ENCODE data around the gene HOXD9. TPM values are rescaled to one million over a fixed set of nuclear protein-coding genes. Genes with fewer than 3 reads are reported as not detected.

The HOXD9 gene
- polyA plus RNA-seq, 1 experiment: not detected

GRCh38 chr2:176122052-176122682 is 352 bp upstream of the HOXD9 start:
- ChIA-PET POLR2A (no interaction called here), CTCF (interaction anchor here (1.3 to 3.1 kb wide), 2 partner anchors 529 to 692 kb away, joined by 3 to 17 read pairs; no protein-coding TSS in a partner anchor)
- no peak overlapping the region for H3K4me3 ChIP-seq (ENCODE audit: low read depth, low read length)
- H3K9me3 ChIP-seq (ENCODE audit: control insufficient read depth, insufficient read depth, low read length): peaks cover 11% of the 10 kb centered on the region
- TF ChIP-seq, protein P1, sequence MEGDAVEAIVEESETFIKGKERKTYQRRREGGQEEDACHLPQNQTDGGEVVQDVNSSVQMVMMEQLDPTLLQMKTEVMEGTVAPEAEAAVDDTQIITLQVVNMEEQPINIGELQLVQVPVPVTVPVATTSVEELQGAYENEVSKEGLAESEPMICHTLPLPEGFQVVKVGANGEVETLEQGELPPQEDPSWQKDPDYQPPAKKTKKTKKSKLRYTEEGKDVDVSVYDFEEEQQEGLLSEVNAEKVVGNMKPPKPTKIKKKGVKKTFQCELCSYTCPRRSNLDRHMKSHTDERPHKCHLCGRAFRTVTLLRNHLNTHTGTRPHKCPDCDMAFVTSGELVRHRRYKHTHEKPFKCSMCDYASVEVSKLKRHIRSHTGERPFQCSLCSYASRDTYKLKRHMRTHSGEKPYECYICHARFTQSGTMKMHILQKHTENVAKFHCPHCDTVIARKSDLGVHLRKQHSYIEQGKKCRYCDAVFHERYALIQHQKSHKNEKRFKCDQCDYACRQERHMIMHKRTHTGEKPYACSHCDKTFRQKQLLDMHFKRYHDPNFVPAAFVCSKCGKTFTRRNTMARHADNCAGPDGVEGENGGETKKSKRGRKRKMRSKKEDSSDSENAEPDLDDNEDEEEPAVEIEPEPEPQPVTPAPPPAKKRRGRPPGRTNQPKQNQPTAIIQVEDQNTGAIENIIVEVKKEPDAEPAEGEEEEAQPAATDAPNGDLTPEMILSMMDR (IDR thresholded peaks at IDR 0.05; ENCODE audit: low read depth, low read length): no peak
- no peak for DNase-seq (ENCODE audit: low read depth, low spot score)
- H3K27me3 ChIP-seq (ENCODE audit: control insufficient read depth, insufficient read depth, low read length): peaks cover 92% of the 10 kb centered on the region
- H3K27ac ChIP-seq (ENCODE audit: low read depth, low read length): no peak overlapping the region

DNA sequence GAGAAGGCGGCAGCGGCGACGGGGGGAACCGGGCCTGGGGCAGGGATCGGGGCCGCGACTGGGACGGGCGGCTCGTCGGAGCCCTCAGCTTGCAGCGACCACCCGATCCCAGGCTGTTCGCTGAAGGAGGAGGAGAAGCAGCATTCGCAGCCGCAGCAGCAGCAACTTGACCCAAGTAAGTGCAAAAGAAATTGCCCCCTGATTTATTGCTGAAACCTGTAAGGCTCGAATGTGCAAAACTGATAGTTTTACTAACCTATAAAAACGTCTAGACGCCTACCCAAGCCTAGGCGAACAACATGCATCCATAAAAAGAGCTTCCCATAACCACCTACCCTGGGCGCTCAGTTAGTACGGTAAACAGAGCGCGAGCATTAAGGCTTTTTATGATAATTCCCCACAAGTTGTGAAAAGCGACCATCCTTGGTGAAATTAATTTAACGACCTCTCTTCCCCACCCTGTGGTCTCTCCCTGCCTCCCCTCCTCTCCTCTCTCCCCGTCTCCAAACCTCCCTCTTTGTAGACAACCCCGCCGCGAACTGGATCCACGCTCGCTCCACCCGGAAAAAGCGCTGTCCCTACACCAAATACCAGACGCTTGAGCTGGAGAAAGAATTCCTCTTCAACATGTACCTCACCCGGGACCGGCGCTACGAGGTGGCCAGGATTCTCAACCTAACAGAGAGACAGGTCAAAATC is 1.0 kb downstream of the HOXD9 start:
- no peak for DNase-seq (ENCODE audit: low read depth, low spot score)
- Histone ChIP-seq H3K27me3 (ENCODE audit: control insufficient read depth, insufficient read depth, low read length) (peaks cover 91% of the 10 kb centered on the region), H3K9me3 (ENCODE audit: control insufficient read depth, insufficient read depth, low read length) (peaks cover 6% of the 10 kb centered on the region), H3K4me3 (ENCODE audit: low read depth, low read length) (no peak overlapping the region), H3K27ac (ENCODE audit: low read depth, low read length) (no peak overlapping the region)
- TF ChIP-seq, protein P1 (IDR thresholded peaks at IDR 0.05; ENCODE audit: low read depth, low read length): no peak
- CTCF ChIA-PET: interaction anchor here (1.3 to 6.3 kb wide), 3 partner anchors 332 to 529 kb away, joined by 3 to 184 read pairs (median 6); no protein-coding TSS in a partner anchor
- POLR2A ChIA-PET: no interaction called here

- POLR2A ChIA-PET: no interaction called here
Measured at GRCh38 chr2:176124110-176124946, 1.8 kb downstream of the HOXD9 start.

GRCh38 chr2:176124947-176125771 is 2.6 kb downstream of the HOXD9 start:
- ChIA-PET CTCF (interaction anchor here (0.6 to 6.3 kb wide), 6 partner anchors 330 to 1023 kb away, joined by 8 to 184 read pairs (median 63); no protein-coding TSS in a partner anchor), POLR2A (interaction anchor here (0.7 kb wide), 1 partner anchor 327 kb away, joined by 10 read pairs; no protein-coding TSS in a partner anchor)
- Histone ChIP-seq H3K4me3 (ENCODE audit: low read depth, low read length) (no peak overlapping the region), H3K27ac (ENCODE audit: low read depth, low read length) (no peak overlapping the region), H3K27me3 (ENCODE audit: control insufficient read depth, insufficient read depth, low read length) (peaks cover 86% of the 10 kb centered on the region), H3K9me3 (ENCODE audit: control insufficient read depth, insufficient read depth, low read length) (peaks cover 10% of the 10 kb centered on the region)
- DNase-seq (ENCODE audit: low read depth, low spot score): no peak
- TF ChIP-seq, protein P1 (IDR thresholded peaks at IDR 0.05; ENCODE audit: low read depth, low read length): no peak

More at GRCh38 chr2:176124110-176124946, 1.8 kb downstream of the HOXD9 start:
- TF ChIP-seq, protein P1 (IDR thresholded peaks at IDR 0.05; ENCODE audit: low read depth, low read length): no peak
- H3K27ac ChIP-seq (ENCODE audit: low read depth, low read length): no peak overlapping the region
- peaks cover 8% of the 10 kb centered on the region for H3K9me3 ChIP-seq (ENCODE audit: control insufficient read depth, insufficient read depth, low read length)
- H3K4me3 ChIP-seq (ENCODE audit: low read depth, low read length): no peak overlapping the region
- DNase-seq (ENCODE audit: low read depth, low spot score): no peak
- H3K27me3 ChIP-seq (ENCODE audit: control insufficient read depth, insufficient read depth, low read length): peaks cover 92% of the 10 kb centered on the region
- CTCF ChIA-PET: interaction anchor here (1.3 to 6.3 kb wide), 3 partner anchors 331 to 528 kb away, joined by 3 to 184 read pairs (median 6); no protein-coding TSS in a partner anchor

All from AG04450 (cell line).